GM21576 (cell line): Measurements from ENCODE around the gene BMPR1B.
"Not testable (repeated sequence)": the region's sequence is repeated elsewhere in the genome, so short reads cannot be mapped to it uniquely, and the experiment has no call there.

Source experiments
- ATAC-seq: cut with Tn5 transposase; IDR thresholded peaks from one replicate; pipeline ENCODE4 v1.9.1; 2021; ENCODE audit warnings: mild to moderate bottlenecking, moderate library complexity; ENCODE audit not compliant: unreplicated experiment

BMPR1B gene

DNA sequence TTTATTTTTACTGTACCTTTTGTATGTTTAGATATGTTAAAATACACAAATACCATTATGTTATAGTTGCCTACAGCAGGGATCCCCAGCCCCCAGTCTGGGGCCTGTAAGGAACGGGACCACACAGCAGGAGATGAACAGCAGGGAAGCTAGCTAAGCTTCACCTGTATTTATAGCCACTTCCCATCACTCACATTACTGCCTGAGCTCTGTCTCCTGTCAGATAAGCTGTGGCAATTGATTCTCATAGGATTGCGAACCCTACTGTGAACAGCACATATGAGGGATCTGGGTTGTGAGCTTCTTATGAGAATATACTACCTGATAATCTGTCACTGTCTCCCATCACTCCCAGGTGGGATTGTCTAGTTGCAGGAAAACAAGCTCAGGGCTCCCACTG is 73.9 kb downstream of the BMPR1B start:
- ATAC-seq, result no peak

DNA sequence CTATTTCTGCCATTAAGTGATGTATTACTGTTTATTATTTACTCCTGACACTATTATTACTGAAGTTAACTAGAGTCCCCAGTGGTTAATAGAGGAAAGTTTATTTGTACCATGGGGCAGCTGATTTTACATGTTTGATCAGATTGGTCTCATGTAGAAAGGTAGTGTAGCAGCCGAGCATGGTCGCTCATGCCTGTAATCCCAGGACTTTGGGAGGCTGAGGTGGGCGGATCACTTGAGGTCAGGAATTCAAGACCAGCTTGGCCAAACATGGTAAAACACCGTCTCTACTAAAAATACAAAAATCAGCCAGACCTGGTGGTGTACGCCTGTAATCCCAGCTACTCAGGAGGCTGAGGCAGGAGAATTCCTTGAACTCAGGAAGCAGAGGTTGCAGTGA is 74.6 kb downstream of the BMPR1B start:
- ATAC-seq, result not testable (repeated sequence)

DNA sequence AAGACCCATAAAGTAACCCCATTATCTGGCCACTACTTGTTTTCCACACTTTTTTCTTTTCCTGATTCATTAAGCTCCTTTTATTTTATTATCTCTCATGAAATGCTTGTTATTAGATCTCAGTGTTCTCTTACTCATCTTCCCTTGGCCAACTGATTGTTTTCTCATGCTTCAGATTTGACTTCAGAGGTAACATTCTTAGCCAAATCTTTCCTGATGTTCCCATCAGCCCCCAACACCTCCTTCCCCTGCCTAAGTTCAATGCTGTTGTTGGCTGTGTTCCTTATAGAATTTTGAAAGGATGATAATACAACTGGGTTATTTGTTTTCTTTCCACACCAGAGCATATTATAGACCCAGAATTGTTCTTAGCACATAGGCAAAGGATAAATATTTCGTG is 75.6 kb downstream of the BMPR1B start:
- ATAC-seq, result no peak

DNA sequence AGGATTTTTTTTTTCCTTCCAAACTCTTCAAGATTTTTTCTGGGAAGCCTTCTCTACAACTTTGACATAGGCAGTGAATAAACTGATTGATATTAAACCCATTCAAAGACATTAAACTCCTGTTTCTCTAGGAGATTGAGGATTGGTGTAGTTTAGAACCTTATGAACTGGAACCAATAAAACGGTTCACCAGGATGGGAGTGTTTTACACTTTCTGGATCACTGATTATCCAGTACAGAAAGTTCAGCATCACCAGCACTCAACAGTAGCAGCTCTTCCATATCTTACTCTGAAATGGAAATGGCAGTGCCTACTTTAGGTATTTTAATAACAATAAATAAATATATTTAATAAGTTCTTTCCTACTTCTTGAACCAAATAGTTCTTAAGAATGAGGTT is 76.7 kb downstream of the BMPR1B start:
- no peak for ATAC-seq

DNA sequence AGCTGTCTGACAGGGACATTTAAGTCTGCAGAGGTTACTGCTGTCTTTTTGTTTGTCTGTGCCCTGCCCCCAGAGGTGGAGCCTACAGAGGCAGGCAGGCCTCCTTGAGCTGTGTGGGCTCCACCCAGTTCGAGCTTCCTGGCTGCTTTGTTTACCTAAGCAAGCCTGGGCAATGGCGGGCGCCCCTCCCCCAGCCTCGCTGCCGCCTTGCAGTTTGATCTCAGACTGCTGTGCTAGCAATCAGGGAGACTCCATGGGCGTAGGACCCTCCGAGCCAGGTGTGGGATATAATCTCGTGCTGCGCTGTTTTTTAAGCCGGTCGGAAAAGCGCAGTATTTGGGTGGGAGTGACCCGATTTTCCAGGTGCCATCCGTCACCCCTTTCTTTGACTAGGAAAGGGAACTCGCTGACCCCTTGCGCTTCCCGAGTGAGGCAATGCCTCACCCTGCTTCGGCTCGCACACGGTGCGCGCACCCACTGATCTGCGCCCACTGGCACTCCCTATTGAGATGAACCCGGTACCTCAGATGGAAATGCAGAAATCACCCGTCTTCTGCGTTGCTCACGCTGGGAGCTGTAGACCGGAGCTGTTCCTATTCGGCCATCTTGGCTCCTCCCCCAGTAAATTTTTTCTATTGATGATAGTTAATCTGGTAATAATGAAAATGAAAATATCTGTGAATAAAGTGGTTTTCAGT is 83.6 kb downstream of the BMPR1B start:
- ATAC-seq, result not testable (repeated sequence)

DNA sequence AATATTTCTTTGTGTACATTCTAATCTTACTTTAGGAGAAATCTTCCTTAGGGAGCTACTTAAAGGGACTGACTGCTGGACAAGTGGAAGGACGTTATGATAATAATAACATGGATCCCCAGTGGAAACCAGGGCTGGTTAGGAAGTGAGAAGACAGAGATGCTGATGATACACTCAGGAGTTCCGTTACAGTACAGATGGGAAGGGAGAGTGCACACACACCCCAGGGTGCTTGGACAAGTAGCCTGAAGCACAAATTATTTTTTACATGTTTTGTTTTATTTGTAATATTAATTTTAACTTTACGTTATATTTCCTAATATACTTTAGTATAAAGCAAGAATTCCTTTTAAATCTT is 84.1 kb downstream of the BMPR1B start:
- no peak for ATAC-seq

DNA sequence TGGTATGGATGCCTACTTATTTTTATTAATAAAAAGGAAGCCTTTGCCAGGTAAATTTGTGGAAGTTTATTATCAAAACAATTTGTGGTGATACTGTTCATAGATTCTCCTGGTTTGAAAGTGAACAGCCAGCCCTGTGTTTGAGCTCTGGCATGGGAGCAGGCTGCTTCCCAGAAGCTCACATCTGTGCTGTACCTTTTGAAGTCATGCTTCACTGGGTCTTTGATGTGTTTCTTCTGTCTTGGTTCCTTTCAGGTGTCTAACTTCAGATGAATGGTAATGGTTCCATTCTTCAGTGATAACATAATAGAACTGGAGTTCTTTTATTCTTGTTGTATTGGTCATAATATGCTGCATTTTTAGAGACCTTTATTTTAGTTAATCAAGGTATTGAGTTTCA is 85.5 kb downstream of the BMPR1B start:
- no peak for ATAC-seq

DNA sequence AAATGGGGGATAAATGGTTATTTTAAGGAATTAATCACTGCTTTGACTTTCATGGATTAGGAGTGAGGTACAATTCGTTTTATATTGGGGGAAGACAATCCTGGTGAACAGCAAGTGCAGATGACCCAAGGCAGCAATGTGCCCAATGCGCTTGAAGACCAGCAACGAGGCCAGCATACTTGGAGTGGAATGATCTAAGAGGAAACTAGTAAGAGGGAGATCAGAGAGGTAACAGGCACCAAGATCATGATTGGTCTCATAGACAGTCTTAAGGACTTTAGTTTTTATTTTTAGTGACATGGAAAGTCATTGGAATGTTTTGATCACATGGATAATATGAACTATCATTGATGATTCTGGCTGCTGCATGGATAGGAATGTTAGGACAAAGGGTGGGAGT is 90.6 kb downstream of the BMPR1B start:
- ATAC-seq, result no peak

DNA sequence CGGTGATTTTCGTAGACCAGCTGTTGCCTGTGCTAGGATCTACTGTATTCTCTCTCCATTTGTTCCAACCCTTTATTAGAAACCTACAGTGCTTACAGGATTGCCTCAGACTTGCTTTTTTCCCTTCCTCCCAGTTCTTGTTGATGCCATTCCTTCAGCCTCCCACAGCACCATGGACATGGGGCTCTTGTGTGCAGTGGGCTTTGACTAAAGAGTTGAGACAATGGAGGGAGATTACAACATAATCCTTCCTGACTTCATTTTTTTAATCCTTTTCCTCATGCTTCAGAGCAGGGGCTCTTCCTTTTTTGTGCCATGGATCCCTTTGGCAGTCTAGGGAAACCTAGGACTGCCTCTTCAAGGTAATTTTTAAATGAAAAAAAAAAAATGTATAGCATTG is 92.1 kb downstream of the BMPR1B start:
- no peak for ATAC-seq

DNA sequence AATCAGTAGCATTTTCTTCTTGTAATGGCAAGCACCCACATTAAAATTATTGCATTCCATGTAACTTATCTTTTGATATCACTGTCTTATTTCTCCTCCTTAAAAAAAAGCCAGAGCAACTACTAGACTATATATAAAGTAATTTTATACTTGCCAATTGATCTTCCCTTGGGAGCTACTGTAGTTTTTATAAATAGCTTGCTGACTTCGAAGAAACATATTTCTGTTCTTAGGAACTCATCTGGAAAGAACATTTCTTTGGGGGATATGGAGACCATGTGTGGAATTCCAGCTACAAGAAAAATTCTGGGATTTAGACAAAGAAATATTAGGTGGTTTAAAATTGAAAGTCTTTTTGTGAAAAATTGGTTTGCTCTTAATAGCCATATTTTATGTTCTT is 94.9 kb downstream of the BMPR1B start:
- ATAC-seq, result no peak

DNA sequence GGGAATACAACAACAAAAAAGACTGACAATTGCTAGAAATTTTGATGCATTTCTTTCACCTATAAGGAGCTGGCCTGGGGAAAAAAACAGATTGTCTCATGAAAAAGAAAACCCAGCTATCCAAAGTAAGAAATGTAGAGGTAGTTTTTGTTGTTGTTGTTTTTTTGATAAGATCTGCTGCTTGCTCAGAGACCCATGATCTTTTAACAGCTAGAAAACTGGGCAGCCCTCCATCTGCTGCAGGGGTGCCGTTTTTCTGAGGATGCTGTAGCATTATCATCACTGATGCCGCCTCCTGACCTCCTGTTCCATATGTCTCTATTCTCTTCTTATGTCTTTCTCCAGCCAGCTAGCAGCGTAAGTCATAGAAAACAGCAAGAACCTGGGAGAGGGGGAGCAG is 98.3 kb downstream of the BMPR1B start:
- no peak for ATAC-seq

DNA sequence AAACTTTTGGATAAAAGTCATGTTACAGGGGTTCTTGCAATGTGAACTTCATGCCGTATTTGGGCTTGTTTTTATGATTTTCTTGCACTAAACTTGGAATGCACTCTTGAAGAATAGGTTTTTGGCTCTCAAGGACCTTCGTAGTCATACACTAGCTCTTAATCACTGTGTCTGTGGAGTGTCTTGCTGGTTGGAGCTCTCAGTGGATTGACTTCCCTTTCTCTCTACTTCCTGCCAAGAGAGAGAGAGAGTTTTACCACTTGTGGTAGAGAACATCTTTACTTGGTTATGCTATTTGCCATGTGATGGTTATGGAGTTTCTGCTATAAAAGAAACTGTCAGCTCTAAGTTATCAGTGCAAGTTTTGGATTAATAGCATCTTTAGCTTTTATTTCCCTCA is 112.4 kb downstream of the BMPR1B start:
- ATAC-seq, result no peak

DNA sequence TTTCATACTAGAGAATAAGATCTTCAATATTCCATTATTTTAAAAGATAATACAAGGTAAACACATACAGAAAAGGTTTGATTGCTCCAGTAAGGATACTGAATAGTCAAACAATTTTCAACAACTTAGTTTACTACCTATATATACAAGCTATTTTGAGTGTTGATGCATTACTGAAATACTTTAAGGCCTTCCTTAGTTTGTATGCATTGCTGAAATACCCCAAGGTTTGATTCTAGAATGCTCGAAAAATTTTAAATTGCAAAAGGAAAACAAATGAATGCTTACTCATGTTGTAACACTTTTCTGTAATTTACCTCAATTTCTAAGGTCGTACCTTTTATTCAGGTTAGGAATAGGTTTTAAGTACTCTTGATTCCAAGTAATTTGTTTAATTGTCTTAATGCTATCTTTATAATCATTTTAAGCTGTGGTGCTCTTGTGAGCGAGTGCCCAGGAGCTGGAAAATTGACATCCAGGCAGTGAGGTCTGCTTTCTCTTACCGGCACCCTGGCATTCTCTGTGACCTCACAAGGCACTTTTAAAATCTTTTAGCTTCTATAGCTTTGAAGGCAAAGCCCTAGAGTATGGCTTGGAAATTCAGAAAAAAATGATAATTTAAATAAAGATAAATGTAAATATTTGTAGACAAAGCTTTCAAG is 114.0 kb downstream of the BMPR1B start:
- ATAC-seq, result no peak

DNA sequence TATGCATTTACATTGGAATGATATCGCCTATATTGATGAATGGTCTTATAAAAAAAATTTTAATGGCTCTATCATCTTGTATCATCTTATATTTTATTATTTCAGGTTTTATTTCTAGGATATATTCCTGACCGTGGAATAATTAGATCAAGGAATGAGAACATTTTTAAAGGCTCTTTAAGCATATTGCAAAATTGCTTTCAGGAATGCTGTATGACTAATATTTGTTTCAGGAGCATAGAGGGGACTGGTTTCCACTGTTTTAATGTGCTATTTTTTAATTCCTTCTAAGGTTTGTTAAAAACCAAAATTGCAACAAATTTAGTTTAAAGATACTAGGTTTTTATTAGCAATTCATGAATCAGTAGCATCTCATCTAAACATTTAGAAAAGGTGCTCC is 120.2 kb downstream of the BMPR1B start:
- ATAC-seq, result no peak

DNA sequence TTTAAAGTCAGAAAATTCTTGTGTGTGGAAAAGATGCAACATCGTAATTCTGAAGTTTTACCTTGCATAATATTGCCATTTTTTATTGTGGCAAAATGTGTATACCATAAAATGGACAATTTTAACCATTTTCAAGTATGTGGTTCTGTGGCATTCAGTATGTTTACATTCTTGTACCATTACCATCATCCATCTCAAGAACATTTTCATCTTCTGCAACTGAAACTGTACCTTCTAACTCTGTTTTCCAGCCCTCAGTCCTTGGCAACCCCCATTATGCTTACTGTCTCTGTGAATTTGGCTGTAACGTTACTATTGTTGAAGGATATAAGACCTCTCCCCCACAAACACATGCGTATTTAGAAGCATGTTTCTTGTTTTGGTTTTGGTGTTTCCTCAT is 123.2 kb downstream of the BMPR1B start:
- no peak for ATAC-seq

DNA sequence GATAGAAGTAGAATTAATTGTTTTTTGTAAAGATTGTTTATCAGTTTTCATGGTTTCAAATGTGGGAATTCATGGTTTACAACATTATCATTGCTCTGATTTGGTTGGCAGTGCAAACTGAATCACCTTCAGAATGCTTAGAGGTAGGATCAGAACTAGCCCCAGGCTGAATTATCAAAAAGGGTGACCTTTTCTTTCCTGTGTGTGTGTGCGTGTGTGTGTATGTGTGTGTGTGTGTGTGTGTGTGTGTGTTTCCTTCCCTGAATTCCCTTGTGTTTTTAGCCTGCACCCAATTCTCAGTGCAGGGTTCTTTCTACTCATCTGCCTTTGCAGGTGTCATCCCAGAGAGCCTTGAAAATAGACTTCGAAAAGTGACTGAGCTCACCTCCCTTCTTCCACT is 125.0 kb downstream of the BMPR1B start:
- no peak for ATAC-seq

DNA sequence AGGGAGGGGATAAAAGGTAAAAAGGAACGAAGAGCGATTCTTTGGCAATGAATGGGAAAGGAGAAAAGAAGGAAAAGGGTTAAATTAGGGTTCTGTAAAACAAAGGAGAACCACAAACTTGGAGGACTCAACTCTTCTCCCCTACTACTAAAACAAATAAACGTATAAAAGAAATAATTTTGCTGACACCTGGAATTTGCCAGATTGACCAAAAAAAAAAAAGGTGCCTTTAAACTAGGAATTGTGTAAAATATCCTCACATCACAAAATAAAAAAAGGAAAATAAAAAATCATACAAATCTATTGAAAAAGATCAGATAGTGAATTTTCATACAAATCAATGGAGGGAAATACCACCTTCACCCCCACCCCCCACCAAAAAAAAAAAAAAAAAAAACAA is 129.3 kb downstream of the BMPR1B start:
- no peak for ATAC-seq

DNA sequence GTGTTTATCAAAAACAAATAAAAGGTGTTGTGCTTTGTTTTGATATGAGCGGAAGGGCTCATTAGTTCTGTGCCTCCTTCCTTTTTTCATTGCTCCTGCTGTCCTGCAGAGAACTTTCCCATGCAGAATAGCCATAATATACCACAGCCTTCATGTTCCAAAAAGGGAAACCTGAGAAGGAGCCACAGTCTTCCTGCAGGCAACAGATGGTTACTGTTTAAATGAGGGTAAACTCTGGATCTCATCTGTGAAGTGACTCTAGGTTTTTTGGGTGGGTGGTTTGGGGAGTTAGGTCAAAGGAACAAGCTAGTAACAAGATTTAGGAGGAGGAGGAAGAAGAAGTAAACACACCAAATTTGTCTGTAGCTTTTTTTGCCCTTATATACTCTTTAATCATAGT is 131.8 kb downstream of the BMPR1B start:
- no peak for ATAC-seq

DNA sequence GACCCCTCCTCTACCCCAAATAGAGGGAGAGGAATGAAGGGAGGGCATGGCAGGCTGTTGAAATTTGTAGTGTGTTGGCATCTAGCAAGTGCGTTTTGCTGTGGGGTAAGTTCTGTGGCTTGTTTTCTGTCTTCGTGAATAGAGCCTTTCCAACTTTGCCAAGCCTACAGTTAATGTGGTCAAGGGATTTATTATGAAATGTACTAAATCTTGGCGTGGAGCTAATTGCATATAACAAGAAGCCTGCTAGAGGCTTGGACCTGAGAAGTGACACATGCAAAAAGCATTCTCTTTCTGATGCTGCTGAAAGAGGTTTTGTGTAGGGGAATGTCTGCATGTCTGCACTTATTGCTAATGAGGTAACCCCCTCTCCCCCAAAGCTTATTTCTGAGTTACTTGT is 132.2 kb downstream of the BMPR1B start:
- ATAC-seq, result no peak

DNA sequence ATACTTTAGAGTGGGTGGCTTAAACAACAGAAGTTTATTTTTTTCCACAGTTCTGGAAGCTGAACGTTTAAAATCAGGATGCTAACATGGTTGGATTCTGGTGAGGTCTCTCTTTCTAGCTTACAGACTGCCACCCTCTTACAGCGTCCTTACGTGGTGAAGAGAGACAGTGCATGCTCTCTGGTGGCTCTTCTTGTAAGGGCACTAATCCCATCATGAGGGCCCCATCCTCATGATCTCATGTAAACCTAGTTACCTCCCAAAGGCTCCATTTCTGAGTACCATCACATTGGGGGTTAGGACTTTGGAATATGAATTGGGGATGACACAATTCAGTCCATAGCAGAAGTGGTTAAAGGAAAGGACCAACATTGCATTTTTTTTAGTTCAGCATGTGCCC is 132.8 kb downstream of the BMPR1B start:
- ATAC-seq, result no peak

DNA sequence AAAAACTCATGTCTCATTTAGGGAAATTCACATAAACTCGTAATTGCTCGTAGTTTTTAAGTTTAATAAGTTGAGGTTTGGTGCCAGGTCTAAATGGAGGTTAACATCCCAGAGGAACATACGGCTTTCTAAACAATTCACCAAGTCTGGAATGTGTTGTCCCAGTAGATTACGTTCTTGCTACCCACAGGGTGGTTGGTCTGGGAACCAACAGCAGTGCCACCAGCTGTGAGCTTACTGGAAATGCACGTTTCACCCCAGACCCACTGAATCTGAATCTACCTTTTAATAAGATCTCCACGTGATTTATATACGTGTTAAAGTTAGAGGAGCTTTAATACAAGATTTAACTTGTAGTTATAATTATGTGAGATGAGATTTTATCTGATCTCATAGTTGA is 134.3 kb downstream of the BMPR1B start:
- ATAC-seq, result no peak

DNA sequence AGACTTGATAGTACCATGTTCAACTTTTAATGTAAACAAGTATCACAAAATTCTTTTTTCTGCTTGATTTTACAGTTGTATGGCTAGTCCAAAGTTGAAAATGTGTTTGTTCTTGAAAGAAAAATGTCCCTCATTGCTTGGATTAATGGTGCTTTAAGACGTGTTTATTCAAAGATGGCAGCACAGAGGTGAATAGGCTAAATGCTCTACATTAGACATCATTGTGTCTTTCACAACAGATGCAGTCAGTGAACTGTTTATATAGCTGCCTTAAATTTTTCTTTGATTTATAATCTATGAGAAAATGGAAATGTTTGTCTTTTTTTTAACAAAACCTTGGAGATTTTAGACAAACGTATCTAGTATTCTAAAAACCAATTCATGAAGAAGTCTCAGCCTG is 137.3 kb downstream of the BMPR1B start:
- ATAC-seq, result no peak

DNA sequence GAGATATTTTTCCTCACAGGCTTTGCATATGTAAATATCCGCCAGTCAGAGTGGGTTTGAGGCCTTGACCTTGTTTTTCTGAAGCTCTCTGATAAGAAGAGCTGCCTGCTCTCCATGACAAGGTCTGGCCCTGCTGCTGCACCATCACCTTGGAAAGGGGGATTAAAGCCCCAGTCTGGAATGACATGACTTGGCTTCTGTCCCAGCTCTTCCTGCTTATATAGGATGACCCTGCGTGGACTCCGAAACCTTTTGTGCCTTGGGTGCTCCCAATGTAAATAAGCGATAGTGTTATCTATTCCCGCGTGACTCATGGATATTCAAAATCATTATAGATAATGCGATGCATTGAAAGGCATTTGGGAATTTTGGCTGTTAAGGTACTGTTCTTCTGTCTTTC is 139.3 kb downstream of the BMPR1B start:
- ATAC-seq, result no peak
